Caco-2 (cell line): Measurements from ENCODE around the gene NODAL. TPM values are rescaled to one million over a fixed set of nuclear protein-coding genes. Genes with fewer than 3 reads are reported as not detected.

Source experiments
- BruUV-seq: library from RNA; stranded (reverse); fragments of 400-500 nt; replicated peaks from 2 replicates; lab custom pipeline; 2021; lab: Mats Ljungman, UMichigan
- CTCF ChIA-PET: fragments of 300-600 bp; sonication (Branson Sonifier 250); formaldehyde crosslinking; loops from one replicate; lab custom pipeline; 2022; ENCODE audit warnings: antibody characterized with exemption; lab: Charles Lee
- POLR2A ChIA-PET: fragments of 300-600 bp; sonication (Branson Sonifier 250); formaldehyde crosslinking; loops from one replicate; lab custom pipeline; 2022; ENCODE audit warnings: antibody characterized with exemption; lab: Charles Lee
- DNase-seq, 2 experiments: peaks; one replicate each; pipeline versions ENCODE4 v3.0.0 to v3.0.0-alpha.2; 2020 to 2022
- H3K27me3 ChIP-seq: replicated peaks from 2 replicates; pipeline ENCODE4 v1.6.0; 2011; ENCODE audit warnings: low read length; ENCODE audit not compliant: control insufficient read depth, insufficient read depth
- H3K36me3 ChIP-seq: 2 replicates; pipeline ENCODE4 v1.5.1; 2011; ENCODE audit warnings: low read length; ENCODE audit not compliant: control insufficient read depth, insufficient read depth
- H3K4me1 ChIP-seq: fragments of 250-450 bp; sonication (Bioruptor Pico); 2 replicates; pipeline ENCODE4 v1.5.1; 2020; ENCODE audit warnings: mild to moderate bottlenecking
- H3K4me3 ChIP-seq: 2 replicates; pipeline ENCODE4 v1.5.1; 2011; ENCODE audit warnings: low read depth, mild to moderate bottlenecking, control low read depth, low read length
- H3K9me3 ChIP-seq: fragments of 250-450 bp; sonication (Bioruptor Pico); 2 replicates; pipeline ENCODE4 v1.5.1; 2020; ENCODE audit warnings: mild to moderate bottlenecking, moderate library complexity
- H3K27ac Mint-ChIP-seq: one replicate; pipeline ENCODE4 v1.8.0; 2022; ENCODE audit warnings: mixed read lengths; ENCODE audit not compliant: unreplicated experiment
- H3K27me3 Mint-ChIP-seq: one replicate; pipeline ENCODE4 v1.8.0; 2022; ENCODE audit warnings: mixed read lengths; ENCODE audit not compliant: insufficient read depth, unreplicated experiment
- H3K36me3 Mint-ChIP-seq: one replicate; pipeline ENCODE4 v1.8.0; 2022; ENCODE audit warnings: mild to moderate bottlenecking, mixed read lengths; ENCODE audit not compliant: insufficient read depth, unreplicated experiment
- H3K4me1 Mint-ChIP-seq: one replicate; pipeline ENCODE4 v1.8.0; 2022; ENCODE audit warnings: low read depth, mixed read lengths; ENCODE audit not compliant: unreplicated experiment
- H3K4me3 Mint-ChIP-seq: one replicate; pipeline ENCODE4 v1.8.0; 2022; ENCODE audit warnings: mild to moderate bottlenecking, moderate library complexity, mixed read lengths; ENCODE audit not compliant: unreplicated experiment
- H3K9me3 Mint-ChIP-seq: one replicate; pipeline ENCODE4 v1.8.0; 2022; ENCODE audit warnings: mixed read lengths; ENCODE audit not compliant: unreplicated experiment
- CTCF ChIP-seq, 2 experiments: fragments of 200-600 bp in 1 of 2; IDR thresholded peaks; 1 replicate in 1 of 2; 2 replicates in 1 of 2; pipeline versions ENCODE4 v1.5.1 to v1.8.0; 2011 to 2022; ENCODE audit warnings: antibody characterized with exemption in 1 of 2, control low read depth in 1 of 2, inconsistent platforms in 1 of 2, low read depth in 1 of 2, low read length in 1 of 2, mild to moderate bottlenecking in 1 of 2, moderate library complexity in 1 of 2; ENCODE audit not compliant: insufficient read depth in 1 of 2, severe bottlenecking in 1 of 2, unreplicated experiment in 1 of 2
- intact Hi-C: fragments of 100-400 bp; cut with micrococcal nuclease; formaldehyde crosslinking; loops from one replicate; pipeline ENCODE4 v1.10.0; 2022; ENCODE audit not compliant: unreplicated experiment
- total RNA-seq: library from RNA; stranded (reverse); gene quantifications from 2 replicates; pipeline ENCODE4 v1.2.3, GENCODE V29; 2022

NODAL gene
- total RNA-seq, 1 experiment from 2014 or later, result 0.59 TPM

GRCh38 chr10:70478191-70479164 is 37.0 kb upstream of the NODAL start, which contains the start of gene PALD1:
TSS of gene PALD1 (plus strand) at chr10:70478767. CDS start at chr10:70525952, 47,185 bp downstream.
- Histone ChIP-seq H3K4me1 (peaks cover 16% of the 10 kb centered on the region), H3K36me3 (no peaks in the 10 kb centered on the region), H3K27me3 (no peaks in the 10 kb centered on the region), H3K4me3 (peak within 1 kb of the TSS; percentile 65), H3K9me3 (no peaks in the 10 kb centered on the region)
- Mint-ChIP-seq H3K27me3 (no peaks in the 10 kb centered on the region), H3K4me1 (peaks cover 9% of the 10 kb centered on the region), H3K4me3 (peak within 1 kb of the TSS; percentile 87), H3K9me3 (no peaks in the 10 kb centered on the region), H3K27ac (peak within 1 kb of the TSS; percentile 40), H3K36me3 (no peaks in the 10 kb centered on the region)
- ChIA-PET CTCF (interaction anchor here (0.6 to 3.5 kb wide), 5 partner anchors 17 to 53 kb away, joined by 3 to 14 read pairs (median 4); no protein-coding TSS in a partner anchor), POLR2A (interaction anchor here (0.5 to 1.4 kb wide), 8 partner anchors 17 to 1841 kb away, joined by 3 to 8 read pairs (median 3); partner anchors contain the start of gene SAR1A)
- DNase-seq, result peak; percentile 82 to 89
- BruUV-seq, result no TSS peak
- intact Hi-C loops, result no loop called here
- TF ChIP-seq CTCF (IDR thresholded peaks at IDR 0.05; ENCODE audit: insufficient read depth in 1 of 2, low read depth in 1 of 2, low read length in 1 of 2, severe bottlenecking in 1 of 2, unreplicated experiment in 1 of 2), result peak in 1 of 2 experiments; percentile 45

GRCh38 chr10:70477661-70478162 is 36.2 kb upstream of the NODAL start:
- intact Hi-C loops, result loop anchor here (1.0 kb wide), 1 partner anchor 12 kb away; no protein-coding TSS in a partner anchor
- peak; percentile 55 to 66 for DNase-seq
- Mint-ChIP-seq H3K4me1 (peaks cover 9% of the 10 kb centered on the region), H3K27me3 (no peaks in the 10 kb centered on the region), H3K36me3 (no peaks in the 10 kb centered on the region), H3K9me3 (no peaks in the 10 kb centered on the region), H3K4me3 (peak overlapping the region; percentile 87), H3K27ac (no peak overlapping the region)
- BruUV-seq, result no TSS peak
- TF ChIP-seq CTCF (IDR thresholded peaks at IDR 0.05; ENCODE audit: insufficient read depth in 1 of 2, low read depth in 1 of 2, low read length in 1 of 2, severe bottlenecking in 1 of 2, unreplicated experiment in 1 of 2), result no peak
- no peaks in the 10 kb centered on the region for H3K9me3 ChIP-seq
- ChIA-PET CTCF (interaction anchor here (0.8 to 3.5 kb wide), 3 partner anchors 16 to 63 kb away, joined by 3 to 14 read pairs (median 3); no protein-coding TSS in a partner anchor), POLR2A (interaction anchor here (0.5 to 1.4 kb wide), 4 partner anchors 32 to 307 kb away, joined by 3 to 8 read pairs (median 4); partner anchors contain the start of gene SAR1A)
- H3K4me1 ChIP-seq, result peaks cover 16% of the 10 kb centered on the region
- H3K27me3 ChIP-seq, result no peaks in the 10 kb centered on the region
- peak overlapping the region; percentile 65 for H3K4me3 ChIP-seq
- no peaks in the 10 kb centered on the region for H3K36me3 ChIP-seq
